IMR-90 (cell line): ENCODE data around the gene RFX4. TPM values are rescaled to one million over a fixed set of nuclear protein-coding genes. Genes with fewer than 3 reads are reported as not detected.

Experiments used
- ATAC-seq: fragments of 200-7000 bp; cut with Tn5 transposase; 2 replicates; pipeline ENCODE4 v1.9.1; 2020; ENCODE audit warnings: low read depth, mild to moderate bottlenecking, moderate library complexity
- BruUV-seq: library from RNA; stranded (reverse); fragments of 400-500 nt; replicated peaks from 2 replicates; lab custom pipeline; 2021; lab: Mats Ljungman, UMichigan
- CTCF ChIA-PET: fragments of 300-600 bp; formaldehyde crosslinking; extraction: SDS; loops from one replicate; lab custom pipeline; 2021; ENCODE audit warnings: antibody characterized with exemption; lab: Yijun Ruan, JAX
- POLR2A ChIA-PET: fragments of 300-600 bp; sonication (Branson Sonifier 250); formaldehyde crosslinking; loops from one replicate; lab custom pipeline; 2022; ENCODE audit warnings: antibody characterized with exemption; ENCODE audit not compliant: unreplicated experiment; lab: Charles Lee
- DNase-seq: peaks from one replicate; pipeline ENCODE4 v3.0.0; 2013
- H2AFZ ChIP-seq: replicated peaks from 2 replicates; pipeline ENCODE3; 2013; ENCODE audit warnings: low read length, mild to moderate bottlenecking; ENCODE audit not compliant: poor library complexity
- H2AK5ac ChIP-seq: 2 replicates; pipeline ENCODE4 v1.6.1; 2013; ENCODE audit warnings: low read depth, low read length, inconsistent platforms
- H2AK9ac ChIP-seq: replicated peaks from 2 replicates; pipeline ENCODE3; 2013; ENCODE audit warnings: mild to moderate bottlenecking, low read depth, low read length, moderate library complexity; ENCODE audit not compliant: poor library complexity
- H2BK120ac ChIP-seq: 2 replicates; pipeline ENCODE4 v1.6.1; 2013; ENCODE audit warnings: low read depth, low read length, inconsistent platforms
- H2BK15ac ChIP-seq: 3 replicates; pipeline ENCODE4 v1.6.1; 2013; ENCODE audit warnings: low read depth, low read length, inconsistent platforms
- H2BK20ac ChIP-seq: 2 replicates; pipeline ENCODE4 v1.6.1; 2013; ENCODE audit warnings: low read depth, mild to moderate bottlenecking, inconsistent platforms, low read length, moderate library complexity
- H2BK5ac ChIP-seq: 2 replicates; pipeline ENCODE4 v1.6.1; 2013; ENCODE audit warnings: mild to moderate bottlenecking, low read depth, low read length, inconsistent platforms; ENCODE audit not compliant: poor library complexity, severe bottlenecking
- H3K14ac ChIP-seq: replicated peaks from 2 replicates; pipeline ENCODE4 v1.6.1; 2013; ENCODE audit warnings: low read depth, low read length, inconsistent platforms
- H3K18ac ChIP-seq: 2 replicates; pipeline ENCODE4 v1.6.1; 2013; ENCODE audit warnings: low read depth, low read length, control low read depth
- H3K23ac ChIP-seq: 2 replicates; pipeline ENCODE4 v1.6.1; 2013; ENCODE audit warnings: low read depth, low read length, inconsistent platforms
- H3K27ac ChIP-seq: 2 replicates; pipeline ENCODE4 v1.5.1; 2013; ENCODE audit warnings: mild to moderate bottlenecking, control low read depth, low read length; ENCODE audit not compliant: insufficient read depth
- H3K27me3 ChIP-seq: 2 replicates; pipeline ENCODE4 v1.6.1; 2013; ENCODE audit warnings: low read length; ENCODE audit not compliant: control insufficient read depth, insufficient read depth
- H3K36me3 ChIP-seq: 2 replicates; pipeline ENCODE4 v1.6.1; 2013; ENCODE audit warnings: low read length, mixed read lengths; ENCODE audit not compliant: control insufficient read depth, insufficient read depth
- H3K4ac ChIP-seq: 2 replicates; pipeline ENCODE4 v1.6.1; 2013; ENCODE audit warnings: low read depth, low read length, inconsistent platforms
- H3K4me1 ChIP-seq: 2 replicates; pipeline ENCODE4 v1.6.1; 2013; ENCODE audit warnings: low read length, mixed read lengths; ENCODE audit not compliant: control insufficient read depth, insufficient read depth
- H3K4me2 ChIP-seq: 2 replicates; pipeline ENCODE4 v1.6.1; 2013; ENCODE audit warnings: low read depth, mild to moderate bottlenecking, control low read depth, low read length, moderate library complexity
- H3K4me3 ChIP-seq: 2 replicates; pipeline ENCODE4 v1.5.1; 2013; ENCODE audit warnings: low read depth, mild to moderate bottlenecking, control low read depth, low read length, moderate library complexity; ENCODE audit not compliant: insufficient read depth
- H3K56ac ChIP-seq: 2 replicates; pipeline ENCODE4 v1.6.1; 2013; ENCODE audit warnings: low read length, inconsistent platforms; ENCODE audit not compliant: insufficient read depth; ENCODE audit errors: extremely low read depth
- H3K79me1 ChIP-seq, 2 experiments: 2 replicates each; pipeline ENCODE4 v1.6.1; 2013; ENCODE audit warnings: low read length in 2 of 2, inconsistent platforms in 1 of 2, low read depth in 1 of 2
- H3K9ac ChIP-seq: 2 replicates; pipeline ENCODE4 v1.6.1; 2013; ENCODE audit warnings: low read depth, low read length, control low read depth
- H3K9me1 ChIP-seq: 2 replicates; pipeline ENCODE4 v1.6.1; 2013; ENCODE audit warnings: low read length, inconsistent platforms; ENCODE audit not compliant: insufficient read depth
- H3K9me3 ChIP-seq: 2 replicates; pipeline ENCODE4 v1.6.1; 2013; ENCODE audit warnings: low read length; ENCODE audit not compliant: control insufficient read depth, insufficient read depth
- H4K20me1 ChIP-seq: 2 replicates; pipeline ENCODE4 v1.6.1; 2013; ENCODE audit warnings: low read length, inconsistent platforms; ENCODE audit not compliant: insufficient read depth
- H4K5ac ChIP-seq: 2 replicates; pipeline ENCODE4 v1.6.1; 2013; ENCODE audit warnings: mild to moderate bottlenecking, low read depth, low read length, control low read depth
- H4K8ac ChIP-seq, 2 experiments: 2 replicates each; pipeline ENCODE4 v1.6.1; 2013; ENCODE audit warnings: low read depth in 2 of 2, low read length in 2 of 2, control low read depth in 1 of 2, inconsistent platforms in 1 of 2
- H4K91ac ChIP-seq: 2 replicates; pipeline ENCODE4 v1.6.1; 2013; ENCODE audit warnings: low read depth, low read length, inconsistent platforms; ENCODE audit not compliant: insufficient read depth
- BHLHE40 ChIP-seq: fragments of 150-350 bp; IDR thresholded peaks from 2 replicates; pipeline ENCODE4 v1.6.1; 2016; ENCODE audit warnings: mild to moderate bottlenecking, low read depth, low read length
- CEBPB ChIP-seq: IDR thresholded peaks from 2 replicates; pipeline ENCODE4 v1.6.1; 2012; ENCODE audit warnings: low read depth, low read length, improper control_type of control experiment
- CHD1 ChIP-seq: IDR thresholded peaks from 2 replicates; pipeline ENCODE4 v1.6.1; 2012; ENCODE audit warnings: low read depth, low read length, improper control_type of control experiment
- MAFK ChIP-seq: IDR thresholded peaks from 2 replicates; pipeline ENCODE4 v1.6.1; 2012; ENCODE audit warnings: low read depth, low read length, improper control_type of control experiment
- MAZ ChIP-seq: IDR thresholded peaks from 2 replicates; pipeline ENCODE4 v1.6.1; 2012; ENCODE audit warnings: low read depth, mild to moderate bottlenecking, low read length, improper control_type of control experiment, moderate library complexity, borderline replicate concordance
- MXI1 ChIP-seq: IDR thresholded peaks from 2 replicates; pipeline ENCODE4 v1.6.1; 2012; ENCODE audit warnings: low read depth, mild to moderate bottlenecking, low read length, moderate library complexity, borderline replicate concordance
- NFE2L2 ChIP-seq: fragments of 150-350 bp; IDR thresholded peaks from 2 replicates; pipeline ENCODE4 v1.6.1; 2016; ENCODE audit warnings: low read depth, mild to moderate bottlenecking, low read length
- RAD21 ChIP-seq: IDR thresholded peaks from 2 replicates; pipeline ENCODE4 v1.6.1; 2012; ENCODE audit warnings: low read length, improper control_type of control experiment
- RCOR1 ChIP-seq: IDR thresholded peaks from 2 replicates; pipeline ENCODE4 v1.6.1; 2012; ENCODE audit warnings: mild to moderate bottlenecking, low read length, improper control_type of control experiment; ENCODE audit not compliant: insufficient replicate concordance
- RFX5 ChIP-seq: IDR thresholded peaks from 2 replicates; pipeline ENCODE4 v1.8.0; 2012; ENCODE audit warnings: low read depth, mild to moderate bottlenecking, low read length, moderate library complexity
- SMC3 ChIP-seq: fragments of 150-350 bp; IDR thresholded peaks from 2 replicates; pipeline ENCODE4 v1.6.1; 2016; ENCODE audit warnings: low read depth, mild to moderate bottlenecking, antibody characterized with exemption, low read length, moderate library complexity
- USF2 ChIP-seq: fragments of 150-350 bp; IDR thresholded peaks from 2 replicates; pipeline ENCODE4 v1.6.1; 2017; ENCODE audit warnings: mild to moderate bottlenecking, antibody characterized with exemption, low read length, low read depth
- WGBS, 2 experiments: methylation state at CpG; one replicate each; pipeline versions ENCODE4 v1.1.5 to v1.1.7; 2013; ENCODE audit warnings: missing lambda C conversion rate in 2 of 2; ENCODE audit not compliant: insufficient read length in 1 of 2; ENCODE audit errors: extremely low coverage in 2 of 2; 5-methylcytosine and 5-hydroxymethylcytosine counted together
- dilution Hi-C: fragments of 300-500 bp; cut with HindIII; formaldehyde crosslinking; loops from one replicate; pipeline ENCODE4 v1.14.3; 2018; ENCODE audit warnings: low sequenced_read_pairs; ENCODE audit not compliant: unreplicated experiment
- in situ Hi-C: fragments of 300-500 bp; cut with MboI; formaldehyde crosslinking; loops from 3 replicates; pipeline ENCODE4 v1.14.3; 2019; ENCODE audit warnings: low sequenced_read_pairs, inconsistent platforms, mixed read lengths
- intact Hi-C: fragments of 100-400 bp; cut with micrococcal nuclease; formaldehyde crosslinking; loops from 2 replicates; pipeline ENCODE4 v1.10.0; 2022
- polyA plus RNA-seq, 3 experiments: library from polyadenylated mRNA; depleted of rRNA; stranded (reverse); fragments of >200 nt; gene quantifications; 2 replicates each; pipeline ENCODE4 v1.2.3, GENCODE V29; 2012; ENCODE audit warnings: low replicate concordance in 1 of 3
- total RNA-seq: library from RNA; depleted of rRNA; stranded (reverse); fragments of >200 nt; gene quantifications from 2 replicates; pipeline ENCODE4 v1.2.3, GENCODE V29; 2012
- TF ChIP-seq, protein P1 (sequence below): fragments of 150-350 bp; IDR thresholded peaks from 2 replicates; pipeline ENCODE4 v1.6.1; 2016; ENCODE audit warnings: low read depth, mild to moderate bottlenecking, low read length, moderate library complexity, borderline replicate concordance
- TF ChIP-seq, protein P2 (sequence below): conservative IDR thresholded peaks from 2 replicates; pipeline ENCODE4 v1.5.1; 2012; ENCODE audit warnings: mild to moderate bottlenecking, low read depth, low read length, improper control_type of control experiment

RFX4 gene
- total and polyA plus RNA-seq, 2 of the 4 experiments (the other 2 are of a cell fraction) = not detected

DNA sequence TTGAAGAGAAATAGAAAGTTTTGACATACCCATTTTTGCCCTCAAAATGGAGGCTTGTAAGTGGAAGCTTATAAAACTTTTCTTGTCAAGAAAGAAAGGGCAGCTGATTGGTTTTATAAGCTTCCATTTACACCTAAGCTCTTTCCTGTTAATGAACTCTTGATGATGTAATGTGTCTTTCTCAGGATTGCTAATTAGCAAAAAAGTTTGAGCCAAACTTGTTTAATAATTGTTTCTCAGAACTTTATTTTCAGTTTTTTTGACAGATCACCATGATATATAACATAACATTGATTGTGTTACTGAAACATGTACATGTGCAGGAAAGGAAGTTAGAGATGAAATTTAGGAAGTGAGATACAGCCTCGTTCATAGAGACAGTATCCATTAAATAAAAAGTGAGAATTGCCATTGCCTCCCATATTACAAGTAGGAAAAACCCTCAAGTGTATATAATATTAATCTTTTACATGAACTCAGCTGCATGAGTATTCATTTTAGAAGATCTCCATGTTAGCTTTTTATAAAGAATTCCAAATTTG is 218.4 kb downstream of the RFX4 start:
- no peak overlapping the region for H4K5ac ChIP-seq
- H2BK120ac ChIP-seq = no peak overlapping the region
- no peaks in the 10 kb centered on the region for H3K4me1 ChIP-seq
- no peak overlapping the region for H3K4me2 ChIP-seq
- no peak overlapping the region for H3K27ac ChIP-seq
- in situ Hi-C loops (no loop called here), intact Hi-C loops (no loop called here), dilution Hi-C loops (no loop called here)
- ChIA-PET POLR2A (no interaction called here), CTCF (no interaction called here)
- no peak overlapping the region for H3K14ac ChIP-seq
- no peak overlapping the region for H3K9ac ChIP-seq
- no peaks in the 10 kb centered on the region for H3K9me3 ChIP-seq
- no peak overlapping the region for H4K8ac ChIP-seq
- no peak overlapping the region for H3K23ac ChIP-seq
- BruUV-seq = no TSS peak
- H3K4ac ChIP-seq = no peak overlapping the region
- H3K9me1 ChIP-seq = no peaks in the 10 kb centered on the region
- WGBS, 2 experiments = no CpG with 5 or more reads among the region's 1 CpG
- no peak overlapping the region for H4K91ac ChIP-seq
- H2BK20ac ChIP-seq = no peak overlapping the region
- no peak overlapping the region for H2AK5ac ChIP-seq
- DNase-seq = no peak
- peaks cover 0 to 6% of the 10 kb centered on the region in 2 experiments; a peak in 2 of 4 replicates for H3K79me1 ChIP-seq
- no peak overlapping the region for H2AK9ac ChIP-seq
- H3K36me3 ChIP-seq = peaks cover 5% of the 10 kb centered on the region
- no peak overlapping the region for H3K18ac ChIP-seq
- H2BK15ac ChIP-seq = no peak overlapping the region
- H4K20me1 ChIP-seq = no peaks in the 10 kb centered on the region
- H2AFZ ChIP-seq = no peak overlapping the region
- H3K56ac ChIP-seq = no peak overlapping the region
- no peak for ATAC-seq
- no peak for TF ChIP-seq USF2
- TF ChIP-seq, protein P1, sequence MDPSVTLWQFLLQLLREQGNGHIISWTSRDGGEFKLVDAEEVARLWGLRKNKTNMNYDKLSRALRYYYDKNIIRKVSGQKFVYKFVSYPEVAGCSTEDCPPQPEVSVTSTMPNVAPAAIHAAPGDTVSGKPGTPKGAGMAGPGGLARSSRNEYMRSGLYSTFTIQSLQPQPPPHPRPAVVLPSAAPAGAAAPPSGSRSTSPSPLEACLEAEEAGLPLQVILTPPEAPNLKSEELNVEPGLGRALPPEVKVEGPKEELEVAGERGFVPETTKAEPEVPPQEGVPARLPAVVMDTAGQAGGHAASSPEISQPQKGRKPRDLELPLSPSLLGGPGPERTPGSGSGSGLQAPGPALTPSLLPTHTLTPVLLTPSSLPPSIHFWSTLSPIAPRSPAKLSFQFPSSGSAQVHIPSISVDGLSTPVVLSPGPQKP = no peak
- no peak for TF ChIP-seq CHD1
- TF ChIP-seq, protein P2, sequence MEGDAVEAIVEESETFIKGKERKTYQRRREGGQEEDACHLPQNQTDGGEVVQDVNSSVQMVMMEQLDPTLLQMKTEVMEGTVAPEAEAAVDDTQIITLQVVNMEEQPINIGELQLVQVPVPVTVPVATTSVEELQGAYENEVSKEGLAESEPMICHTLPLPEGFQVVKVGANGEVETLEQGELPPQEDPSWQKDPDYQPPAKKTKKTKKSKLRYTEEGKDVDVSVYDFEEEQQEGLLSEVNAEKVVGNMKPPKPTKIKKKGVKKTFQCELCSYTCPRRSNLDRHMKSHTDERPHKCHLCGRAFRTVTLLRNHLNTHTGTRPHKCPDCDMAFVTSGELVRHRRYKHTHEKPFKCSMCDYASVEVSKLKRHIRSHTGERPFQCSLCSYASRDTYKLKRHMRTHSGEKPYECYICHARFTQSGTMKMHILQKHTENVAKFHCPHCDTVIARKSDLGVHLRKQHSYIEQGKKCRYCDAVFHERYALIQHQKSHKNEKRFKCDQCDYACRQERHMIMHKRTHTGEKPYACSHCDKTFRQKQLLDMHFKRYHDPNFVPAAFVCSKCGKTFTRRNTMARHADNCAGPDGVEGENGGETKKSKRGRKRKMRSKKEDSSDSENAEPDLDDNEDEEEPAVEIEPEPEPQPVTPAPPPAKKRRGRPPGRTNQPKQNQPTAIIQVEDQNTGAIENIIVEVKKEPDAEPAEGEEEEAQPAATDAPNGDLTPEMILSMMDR = no peak
- TF ChIP-seq RCOR1 = no peak
- TF ChIP-seq RFX5 = no peak
- no peak for TF ChIP-seq MAFK
- no peak for TF ChIP-seq SMC3
- TF ChIP-seq BHLHE40 = no peak
- TF ChIP-seq MAZ = no peak
- no peak for TF ChIP-seq RAD21
- no peak for TF ChIP-seq CEBPB
- TF ChIP-seq NFE2L2 = no peak
- TF ChIP-seq MXI1 = no peak
- no peaks in the 10 kb centered on the region for H3K27me3 ChIP-seq
- no peak overlapping the region for H3K4me3 ChIP-seq
- H2BK5ac ChIP-seq = no peak overlapping the region
